NCI-H1436 (cell line): ENCODE measurements around the gene NR1H4.
"Not testable (repeated sequence)": the region's sequence is repeated elsewhere in the genome, so short reads cannot be mapped to it uniquely, and the experiment has no call there.

Experiments used
- DNase-seq: peaks from one replicate; lab custom pipeline; 2025; lab: John Stamatoyannopoulos, UW

NR1H4 gene

DNA sequence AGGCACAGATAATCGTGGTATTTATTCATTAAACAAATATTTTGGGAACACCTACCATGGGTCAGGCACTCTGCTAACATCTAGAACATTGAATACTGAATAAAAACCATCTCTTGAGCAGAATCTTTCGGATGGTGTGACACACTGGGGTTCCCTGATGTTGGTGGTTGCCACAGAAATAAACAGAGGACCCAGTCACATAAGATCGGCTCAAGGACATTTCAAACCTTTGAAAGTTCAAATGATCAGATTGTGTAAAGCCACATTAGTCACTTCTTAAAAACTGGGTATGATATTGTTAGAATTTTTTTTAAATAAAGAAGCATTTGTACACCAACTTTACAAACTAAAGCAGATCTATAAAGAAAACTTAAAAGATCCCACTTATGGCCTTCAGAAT, 39.0 kb downstream of the NR1H4 start:
- no peak for DNase-seq

- no peak for DNase-seq
Observed at GRCh38 chr12:100515968-100516367, 42.3 kb downstream of the NR1H4 start.

GRCh38 chr12:100518376-100518775, 44.7 kb downstream of the NR1H4 start:
- no peak for DNase-seq

GRCh38 chr12:100520048-100520769, 46.5 kb downstream of the NR1H4 start:
- DNase-seq = no peak

GRCh38 chr12:100521958-100522357, 48.3 kb downstream of the NR1H4 start:
- DNase-seq = no peak

GRCh38 chr12:100528034-100528433, 54.4 kb downstream of the NR1H4 start:
- DNase-seq = no peak

DNA sequence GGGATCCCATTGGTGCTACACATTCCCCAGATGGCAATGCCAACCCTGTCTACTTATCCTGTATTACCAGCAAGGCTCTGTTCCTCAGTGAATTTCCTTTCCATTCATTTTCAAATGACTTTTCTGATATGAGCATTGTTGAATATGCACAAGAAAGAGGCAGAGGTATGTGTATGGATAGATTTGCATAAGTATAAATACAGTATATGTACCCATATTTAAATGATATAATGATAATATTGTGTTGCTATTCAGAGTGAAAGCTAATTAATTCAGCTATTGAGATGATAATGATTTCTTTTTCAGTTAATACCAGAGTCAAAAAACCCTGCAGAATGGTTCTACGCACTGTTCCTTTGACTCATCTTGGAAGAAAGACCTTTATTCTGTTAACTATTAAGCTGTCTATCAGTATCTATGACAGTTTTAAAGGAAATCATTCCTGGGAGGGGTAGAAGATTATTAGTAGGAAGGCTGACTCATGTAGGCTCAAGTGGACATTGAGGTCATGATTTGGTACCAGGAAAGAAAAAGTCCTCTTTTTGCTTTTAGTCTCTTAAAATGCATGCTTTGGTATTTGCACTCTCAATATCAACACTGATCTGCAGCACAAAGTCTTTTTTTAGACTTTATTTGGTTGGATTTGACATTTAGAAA, 54.9 kb downstream of the NR1H4 start:
- no peak for DNase-seq

- no peak for DNase-seq
Observed at GRCh38 chr12:100529756-100530350, 56.2 kb downstream of the NR1H4 start.

GRCh38 chr12:100533376-100533775, 59.7 kb downstream of the NR1H4 start:
- DNase-seq = no peak

DNA sequence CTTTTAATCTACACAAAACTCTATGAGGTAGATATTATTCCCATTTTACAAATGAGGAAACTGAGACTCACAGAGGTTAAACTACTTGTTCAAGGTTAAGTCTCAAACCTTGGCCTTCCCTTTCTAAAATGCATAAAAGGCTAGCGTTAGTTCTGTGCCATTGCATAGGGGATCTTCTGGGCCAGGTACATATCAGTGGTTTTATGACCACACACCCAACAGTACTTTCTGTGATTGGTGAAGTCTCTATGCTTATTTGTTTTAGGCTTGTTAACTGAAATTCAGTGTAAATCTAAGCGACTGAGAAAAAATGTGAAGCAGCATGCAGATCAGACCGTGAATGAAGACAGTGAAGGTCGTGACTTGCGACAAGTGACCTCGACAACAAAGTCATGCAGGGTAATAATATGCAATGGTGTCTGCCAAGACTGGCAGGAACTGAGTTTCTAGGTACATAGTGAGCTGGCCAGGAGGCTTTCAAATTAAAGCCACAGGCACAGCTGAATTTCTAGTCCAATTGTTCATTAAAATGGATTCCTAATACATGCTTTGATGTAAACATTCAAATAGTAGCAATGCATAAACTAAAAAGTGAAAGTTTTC, 61.1 kb downstream of the NR1H4 start:
- DNase-seq = no peak

GRCh38 chr12:100539202-100539601, 65.5 kb downstream of the NR1H4 start:
- no peak for DNase-seq

DNA sequence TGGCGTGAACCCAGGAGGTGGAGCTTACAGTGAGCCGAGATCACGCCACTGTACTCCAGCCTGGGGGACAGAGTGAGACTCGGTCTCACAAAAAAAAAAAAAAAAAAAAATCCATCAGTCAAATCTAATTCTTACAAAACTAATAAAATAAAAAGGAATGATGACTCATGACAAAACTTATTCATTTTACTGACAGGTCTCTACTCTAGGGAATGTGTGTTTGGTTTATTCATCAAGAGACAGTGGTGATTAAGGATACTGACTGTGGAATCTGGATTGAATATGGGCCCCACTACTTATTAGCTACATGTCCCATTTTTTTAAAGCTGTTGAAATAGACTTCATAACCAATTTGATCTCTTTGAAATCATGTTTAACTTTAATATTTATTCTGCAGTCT, 70.5 kb downstream of the NR1H4 start:
- DNase-seq = no peak

- no peak for DNase-seq
Observed at GRCh38 chr12:100545092-100545491, 71.4 kb downstream of the NR1H4 start.

DNA sequence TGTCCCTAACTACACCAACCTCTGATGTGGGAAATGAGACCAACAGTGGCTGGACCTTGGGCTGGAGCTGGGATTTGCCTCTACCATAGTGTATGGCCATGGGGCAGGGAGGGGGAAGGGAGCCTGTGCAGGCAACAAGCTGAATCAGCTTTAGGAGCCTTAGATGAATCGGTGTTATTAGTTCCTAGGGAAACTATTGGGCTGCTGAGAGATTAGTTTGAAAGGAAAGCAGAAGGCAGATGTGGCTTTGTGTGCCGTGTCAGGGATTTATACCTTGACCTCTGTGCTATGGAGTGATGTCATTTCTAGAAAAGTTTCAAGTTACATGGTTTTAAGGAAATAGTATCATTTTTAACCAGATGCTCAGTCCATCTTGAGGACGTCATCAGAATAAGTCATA, 80.3 kb downstream of the NR1H4 start:
- DNase-seq = no peak

DNA sequence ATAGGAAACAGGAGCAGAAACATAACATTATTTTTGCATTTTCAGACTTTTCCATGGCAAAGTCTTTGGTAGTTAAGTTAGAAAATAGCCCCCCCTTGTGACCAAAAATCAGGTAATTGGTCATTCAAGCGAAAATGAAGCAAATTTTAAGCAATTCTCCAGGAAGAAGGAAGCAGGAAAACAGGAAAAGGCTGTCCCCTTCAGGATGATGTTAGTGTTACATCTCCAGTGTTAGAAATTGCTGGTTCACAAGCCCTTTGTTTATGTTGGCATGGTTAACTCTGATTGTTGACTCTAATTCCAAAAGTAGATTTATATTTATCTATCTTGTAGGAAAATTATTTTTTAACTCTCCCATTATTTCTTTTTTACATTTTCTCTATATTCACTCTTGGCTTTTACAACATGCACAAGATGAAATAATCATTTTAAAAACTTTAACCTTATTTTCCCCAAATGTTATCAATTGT, 81.0 kb downstream of the NR1H4 start:
- peak; percentile 66 for DNase-seq

- DNase-seq = no peak
Observed at GRCh38 chr12:100555722-100556121, 82.1 kb downstream of the NR1H4 start.

- no peak for DNase-seq
Observed at GRCh38 chr12:100557357-100557756, 83.7 kb downstream of the NR1H4 start.

GRCh38 chr12:100559261-100559660, 85.6 kb downstream of the NR1H4 start:
- DNase-seq = not testable (repeated sequence)

GRCh38 chr12:100564090-100564489, 90.4 kb downstream of the NR1H4 start:
- no peak for DNase-seq

DNA sequence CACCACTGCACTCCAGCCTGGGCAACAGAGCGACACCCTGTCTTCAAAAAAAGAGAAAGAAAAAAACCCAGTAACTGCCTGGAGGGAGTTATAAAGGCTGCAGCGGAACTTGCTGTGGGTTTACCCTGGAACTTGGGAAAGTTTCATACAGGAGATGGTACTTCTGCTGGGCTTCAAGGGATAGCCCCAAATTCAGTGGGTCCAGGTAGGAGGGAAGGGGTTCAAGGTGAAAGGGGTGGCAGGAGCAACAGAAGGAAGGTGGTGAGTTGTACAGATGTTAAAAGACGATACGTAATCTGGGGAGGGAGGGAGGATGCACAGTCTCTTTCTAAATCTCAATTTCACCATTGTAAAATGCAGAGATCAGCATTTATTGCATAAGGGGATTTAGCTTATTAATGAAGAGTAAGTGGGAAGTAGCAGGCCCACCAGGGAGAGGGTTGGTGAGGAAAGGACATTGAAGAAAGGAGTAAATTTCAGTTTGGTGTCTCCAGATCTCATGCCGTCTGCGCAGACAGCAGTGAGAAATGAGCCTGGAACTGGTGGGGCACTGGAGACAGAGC, 91.3 kb downstream of the NR1H4 start:
- DNase-seq = no peak

DNA sequence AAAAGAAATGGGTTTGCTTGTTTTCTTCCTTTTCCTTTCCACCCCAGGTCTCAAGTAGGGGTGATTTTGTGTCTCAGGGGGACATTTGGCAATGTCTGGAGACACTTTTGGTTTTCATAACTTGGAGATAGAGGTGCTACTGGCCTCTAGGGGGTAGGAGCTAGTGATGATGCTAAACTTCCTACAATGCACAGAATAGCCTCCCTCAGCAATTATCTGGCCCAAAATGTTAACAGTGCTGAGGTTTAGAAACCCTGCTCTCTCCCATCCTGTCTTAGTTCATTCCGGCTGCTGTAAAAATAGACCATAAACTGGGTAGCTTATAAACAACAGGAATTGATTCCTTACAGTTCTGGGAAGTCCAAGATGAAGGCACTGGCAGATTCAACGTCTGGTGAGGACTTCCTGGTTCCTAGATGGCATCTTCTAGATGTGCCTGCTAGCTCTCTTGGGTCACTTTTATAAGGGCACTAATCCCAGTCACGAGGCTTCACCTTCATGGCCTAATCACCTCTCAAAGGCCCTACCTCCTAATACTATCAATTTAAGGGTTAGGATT, 92.4 kb downstream of the NR1H4 start:
- DNase-seq = no peak
